Stimulated activated CD4-positive, alpha-beta T cell treated with anti-CD3 and anti-CD28 coated beads, Interleukin-4, amount 100 ng/mL, for 24 hours (primary cell): ENCODE measurements around the gene CACNA2D2.

Experiments used
- DNase-seq: peaks from one replicate; pipeline ENCODE4 v3.0.0-alpha.2; 2020

CACNA2D2 gene

DNA sequence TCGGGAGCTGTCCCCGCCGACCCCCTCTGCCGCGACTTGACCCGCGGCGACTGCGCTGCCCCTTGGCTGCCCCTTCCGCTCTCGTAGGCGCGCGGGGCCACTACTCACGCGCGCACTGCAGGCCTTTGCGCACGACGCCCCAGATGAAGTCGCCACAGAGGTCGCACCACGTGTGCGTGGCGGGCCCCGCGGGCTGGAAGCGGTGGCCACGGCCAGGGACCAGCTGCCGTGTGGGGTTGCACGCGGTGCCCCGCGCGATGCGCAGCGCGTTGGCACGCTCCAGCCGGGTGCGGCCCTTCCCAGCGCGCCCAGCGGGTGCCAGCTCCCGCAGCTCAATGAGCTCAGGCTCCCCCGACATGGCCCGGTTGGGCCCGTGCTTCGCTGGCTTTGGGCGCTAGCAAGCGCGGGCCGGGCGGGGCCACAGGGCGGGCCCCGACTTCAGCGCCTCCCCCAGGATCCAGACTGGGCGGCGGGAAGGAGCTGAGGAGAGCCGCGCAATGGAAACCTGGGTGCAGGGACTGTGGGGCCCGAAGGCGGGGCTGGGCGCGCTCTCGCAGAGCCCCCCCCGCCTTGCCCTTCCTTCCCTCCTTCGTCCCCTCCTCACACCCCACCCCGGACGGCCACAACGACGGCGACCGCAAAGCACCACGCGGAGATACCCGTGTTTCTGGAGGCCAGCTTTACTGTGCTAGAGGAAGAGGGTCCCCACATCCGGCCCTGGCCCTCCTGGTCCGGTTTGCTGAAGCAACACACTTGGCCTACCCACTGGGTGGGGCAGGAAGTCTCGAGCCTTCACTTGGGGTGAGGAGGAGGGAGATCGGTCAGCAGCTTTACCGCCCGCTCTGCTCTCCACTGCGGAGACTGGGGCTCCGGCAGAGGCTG is 162.7 kb downstream of the CACNA2D2 start, which contains the start of gene RASSF1:
Gene RASSF1, minus strand, starts transcription at position 389 of the 882 bp plus-strand sequence. Its CDS starts 31 bp downstream, at position 358.
- DNase-seq = peak; percentile 71

DNA sequence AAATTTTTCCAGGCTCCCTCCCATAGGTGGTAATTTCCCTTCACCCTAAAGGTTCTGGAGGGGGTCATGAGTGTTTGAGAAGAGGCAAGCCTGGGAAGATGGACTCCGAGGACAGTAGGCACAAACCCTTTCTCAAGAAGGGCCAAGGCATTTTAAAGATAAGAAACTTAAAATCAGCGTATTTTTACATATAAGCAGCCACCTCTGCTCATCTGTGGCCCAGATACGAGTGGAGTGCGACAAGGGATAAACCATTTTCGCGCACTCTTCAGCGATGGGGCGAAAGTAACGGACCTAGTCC is 163.3 kb downstream of the CACNA2D2 start:
- no peak for DNase-seq

DNA sequence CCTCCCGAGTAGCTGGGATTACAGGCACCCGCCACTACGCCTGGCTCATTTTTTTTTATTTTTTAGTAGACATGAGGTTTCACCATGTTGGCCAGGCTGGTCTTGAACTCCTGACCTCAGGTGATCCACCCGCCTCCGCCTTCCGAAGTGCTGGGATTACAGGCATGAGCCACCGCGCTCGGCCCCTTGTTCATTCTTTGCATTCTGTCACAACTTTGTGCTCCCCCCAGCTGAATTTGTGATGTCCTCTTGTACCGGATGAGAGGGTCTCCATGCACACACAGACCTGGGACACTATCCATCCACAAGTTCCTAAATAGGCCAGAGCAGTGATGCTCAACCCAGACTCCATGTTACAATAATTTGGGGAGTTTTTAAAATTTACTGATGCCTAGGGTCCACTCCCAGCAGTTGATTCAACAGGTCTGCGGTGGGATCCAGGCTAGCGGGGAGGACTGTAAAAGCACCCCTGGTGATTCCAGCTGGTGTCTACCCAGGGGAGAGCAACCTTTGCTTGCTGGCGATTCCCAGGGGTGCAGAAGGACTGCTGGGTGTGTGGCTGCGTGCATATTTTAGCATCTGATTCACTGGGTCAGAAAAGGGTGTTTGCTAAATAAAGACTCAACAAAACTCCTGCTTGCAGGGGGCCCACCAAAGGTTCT is 163.8 kb downstream of the CACNA2D2 start:
- no peak for DNase-seq

DNA sequence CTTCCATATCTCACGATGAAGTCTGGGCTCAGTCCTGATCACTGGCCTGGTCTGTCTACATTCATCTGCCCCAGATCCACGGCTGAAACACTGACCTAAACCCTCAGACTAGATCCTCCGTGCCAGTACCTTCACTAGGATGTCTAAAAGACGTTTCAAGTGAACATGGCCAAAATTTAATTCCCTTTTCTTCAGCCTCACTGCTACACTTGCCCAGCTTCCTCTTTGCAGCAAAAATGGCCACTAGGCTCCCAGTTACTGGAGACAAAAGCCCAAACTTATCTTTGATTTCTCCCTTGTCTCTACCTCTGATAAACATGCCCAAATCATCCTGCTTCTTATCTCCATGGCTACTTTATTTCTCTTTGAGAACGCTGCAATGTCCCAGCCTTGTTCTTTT is 164.5 kb downstream of the CACNA2D2 start:
- no peak for DNase-seq

DNA sequence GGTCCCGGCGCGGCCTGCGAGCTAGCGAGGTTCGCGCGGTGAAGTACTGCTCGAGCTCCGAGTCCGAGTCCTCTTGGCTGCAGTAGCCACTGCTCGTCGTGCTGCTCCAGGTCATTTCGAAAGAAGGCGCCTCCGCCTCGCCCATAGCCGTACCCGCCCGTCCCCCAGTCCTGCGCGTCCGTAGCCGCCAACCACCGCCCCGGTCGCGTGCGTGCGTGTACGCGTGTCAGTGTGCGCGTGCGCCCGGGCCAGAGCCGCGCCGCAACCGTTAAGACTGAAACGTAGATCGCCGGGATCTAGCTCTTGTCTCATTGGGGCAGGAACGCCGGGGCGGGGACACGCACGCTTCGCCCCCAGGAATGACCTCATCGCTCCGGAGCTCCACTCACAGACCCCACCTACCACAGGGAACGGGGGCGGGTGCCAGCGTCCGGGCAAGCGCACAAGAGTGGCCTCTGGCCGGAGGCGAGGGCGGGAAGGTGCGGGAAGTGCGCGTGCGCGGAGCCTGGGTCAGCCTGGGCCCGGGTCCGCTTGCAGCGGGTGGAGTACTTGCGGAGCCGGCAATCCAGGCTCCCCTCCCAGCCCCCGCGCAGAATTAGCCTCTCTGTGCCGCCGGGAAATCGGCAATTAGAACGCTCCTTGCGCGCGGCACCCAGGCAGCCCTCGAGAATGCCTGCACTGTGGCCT is 166.1 kb downstream of the CACNA2D2 start:
- DNase-seq = peak; percentile 97

DNA sequence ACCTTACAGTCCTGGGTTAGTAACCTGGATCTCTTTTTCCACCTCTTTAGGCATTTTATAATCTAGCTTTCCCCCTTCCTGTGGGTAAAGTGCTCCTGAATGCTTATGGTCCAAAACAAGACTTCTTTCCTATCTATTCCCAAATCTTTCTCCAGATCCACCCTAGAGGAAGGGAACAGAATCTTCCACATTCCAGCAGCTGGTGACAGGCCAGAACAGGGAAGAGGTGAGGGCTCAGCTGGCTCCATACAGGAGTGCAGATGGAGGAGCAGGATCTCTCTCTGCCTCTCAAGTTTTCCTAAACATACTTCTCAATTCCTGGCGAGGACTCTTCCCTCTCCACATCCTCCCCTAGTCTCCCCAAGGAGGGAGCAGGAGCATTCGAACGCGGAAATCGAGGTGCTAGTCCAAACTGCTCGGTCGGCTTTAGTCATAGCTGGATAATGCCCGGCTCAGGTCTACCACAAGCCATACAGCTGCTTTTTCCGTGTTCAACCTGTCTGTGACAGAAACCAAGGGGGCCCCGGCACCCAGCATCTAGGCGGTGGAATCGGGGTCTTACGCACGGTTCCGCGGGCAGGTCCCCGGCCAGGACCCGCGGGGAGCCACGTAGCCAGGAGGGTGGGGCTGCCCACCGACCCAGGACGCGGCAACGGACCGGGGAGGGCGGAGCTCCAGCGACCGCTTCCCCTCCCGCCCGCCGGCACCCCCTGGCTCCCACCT is 166.8 kb downstream of the CACNA2D2 start:
- peak; percentile 62 for DNase-seq

DNA sequence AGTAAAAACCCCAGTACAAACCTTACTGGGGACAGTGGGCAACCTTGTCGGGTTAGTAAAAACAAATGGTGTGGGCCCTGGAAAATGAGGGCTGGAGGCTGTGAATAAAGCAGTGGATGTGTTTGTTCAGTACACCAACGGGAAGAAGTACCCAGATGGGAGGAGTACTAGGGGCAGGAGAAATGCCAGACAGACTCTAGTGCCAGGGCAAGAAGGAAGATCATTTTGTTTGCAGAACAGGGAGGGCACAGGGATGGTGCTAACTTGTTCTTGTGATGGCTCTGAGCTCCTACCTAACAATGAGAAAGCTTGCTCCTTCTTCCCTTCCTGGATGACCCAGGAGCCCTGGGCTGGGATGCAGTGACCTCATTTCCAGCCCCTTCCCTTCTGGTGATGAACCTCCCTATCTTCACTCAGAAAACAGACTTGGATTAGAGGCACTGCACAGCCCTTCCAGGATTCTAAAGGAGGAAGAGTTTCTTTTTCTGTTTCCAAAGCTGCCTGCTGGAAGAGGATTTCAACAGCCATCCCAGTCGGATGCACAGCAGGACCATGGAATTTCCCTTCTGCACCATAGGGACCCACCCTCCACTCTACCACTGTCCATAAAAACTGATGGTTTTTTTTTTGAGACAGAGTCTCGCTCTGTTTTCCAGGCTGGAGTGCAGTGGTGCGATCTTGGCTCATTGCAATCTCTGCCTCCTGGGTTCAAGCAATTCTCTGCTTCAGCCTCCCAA is 168.9 kb downstream of the CACNA2D2 start:
- no peak for DNase-seq

DNA sequence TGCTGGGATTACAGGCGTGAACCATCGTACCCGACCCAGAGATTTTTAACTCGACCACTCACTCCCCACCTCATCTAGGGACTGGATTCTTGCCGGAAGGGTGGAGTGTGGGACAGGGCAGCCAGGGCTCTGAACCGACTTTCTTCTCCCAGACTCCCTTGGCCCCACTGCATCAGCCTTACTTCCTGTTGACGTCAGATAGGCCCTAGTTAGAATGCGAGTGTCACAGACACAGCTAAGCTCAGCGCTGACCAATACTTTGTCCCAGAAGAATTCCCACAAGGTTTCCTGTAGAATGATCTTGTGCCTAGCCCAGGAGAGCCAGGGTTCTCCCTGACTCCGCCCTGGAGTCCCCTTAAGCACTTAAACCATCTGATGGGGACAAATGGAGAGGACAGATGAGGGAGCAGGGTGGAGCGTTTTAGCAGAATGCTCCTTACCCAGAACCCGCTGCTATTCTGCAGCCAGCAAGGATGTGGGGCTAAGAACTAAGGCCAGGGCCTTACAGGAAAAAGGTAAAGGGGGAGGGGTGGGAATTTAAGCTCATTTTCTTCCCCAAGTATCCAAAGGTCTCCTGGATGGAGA is 169.6 kb downstream of the CACNA2D2 start:
- no peak for DNase-seq

DNA sequence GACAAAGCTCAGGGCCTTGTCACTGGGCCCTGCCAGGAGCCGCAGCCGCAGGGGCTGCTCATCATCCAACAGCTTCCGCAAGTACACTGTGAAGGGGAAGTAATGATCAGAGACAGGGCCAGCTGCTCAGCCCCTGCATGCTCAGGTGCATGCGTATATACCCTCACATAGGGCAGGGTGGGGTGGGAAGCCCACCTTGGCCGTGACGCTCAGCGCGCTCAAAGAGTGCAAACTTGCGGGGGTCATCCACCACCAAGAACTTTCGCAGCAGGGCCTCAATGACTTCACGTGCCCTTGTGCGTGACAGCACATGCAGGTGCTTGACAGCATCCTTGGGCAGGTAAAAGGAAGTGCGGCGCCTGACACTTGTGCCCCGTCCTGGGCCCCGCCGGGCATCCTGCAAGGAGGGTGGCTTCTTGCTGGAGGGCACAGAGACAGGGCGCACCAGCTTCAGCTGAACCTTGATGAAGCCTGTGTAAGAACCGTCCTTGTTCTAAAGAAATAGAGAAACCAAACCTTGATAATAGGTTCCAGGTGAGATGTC is 172.0 kb downstream of the CACNA2D2 start:
- no peak for DNase-seq

DNA sequence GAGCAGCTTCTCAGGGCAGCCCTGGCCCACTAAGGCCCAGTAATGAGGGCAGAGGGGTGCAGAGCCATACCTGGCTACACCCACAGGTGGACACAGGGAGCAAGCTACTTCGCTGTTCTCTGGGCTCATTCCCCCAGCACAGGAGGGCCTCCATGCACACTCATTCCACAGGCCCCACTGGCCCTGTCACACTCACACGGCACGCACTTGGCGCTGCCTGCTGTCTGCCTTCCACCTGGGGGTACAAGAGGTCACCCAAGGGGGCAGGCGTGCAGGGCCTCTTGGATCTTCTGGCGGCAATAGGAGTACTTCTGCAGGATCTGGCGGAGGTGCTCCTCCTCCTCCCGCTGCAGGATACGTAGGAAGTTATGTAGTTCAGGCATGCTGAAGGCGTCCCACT is 173.1 kb downstream of the CACNA2D2 start:
- no peak for DNase-seq

DNA sequence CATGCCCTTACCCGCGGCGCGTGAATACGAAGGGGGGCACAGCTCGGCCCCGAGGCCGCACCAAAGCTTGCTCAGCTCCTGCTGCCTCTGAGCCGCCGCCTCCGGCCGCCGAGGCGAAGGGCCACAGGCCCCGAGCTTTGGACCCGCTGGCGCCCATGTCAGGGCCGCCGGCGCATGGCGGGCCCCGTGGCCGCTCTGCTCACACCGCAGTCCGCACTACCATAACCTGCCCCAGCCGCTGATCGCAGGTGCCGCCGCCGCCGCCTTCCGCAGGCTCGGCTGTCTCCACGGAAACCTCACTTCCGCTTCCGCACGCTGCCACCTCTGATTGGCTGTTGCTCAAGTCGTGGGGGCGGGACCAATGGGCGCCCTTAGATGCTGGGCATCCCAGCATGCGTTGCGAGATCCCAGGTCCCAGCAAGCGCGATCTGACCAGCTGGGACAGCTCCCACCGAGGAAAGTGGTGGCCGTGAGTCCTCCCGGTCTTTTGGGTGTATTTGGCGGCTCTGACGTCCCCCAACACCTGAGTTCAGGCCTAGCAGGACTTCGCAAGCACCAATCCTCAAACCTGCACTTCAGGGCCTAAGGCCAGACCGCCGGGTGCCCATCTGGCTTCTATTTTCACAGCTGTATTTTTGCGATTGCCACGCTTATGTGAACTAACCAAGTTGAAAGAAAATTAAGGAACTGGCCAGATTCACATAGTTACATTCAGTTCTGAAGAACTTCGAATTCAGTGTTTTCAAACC is 175.3 kb downstream of the CACNA2D2 start, which contains the start of gene TUSC2:
Gene TUSC2, minus strand, starts transcription at position 281 of the 749 bp plus-strand sequence. Its CDS starts 124 bp downstream, at position 157.
- peak; percentile 96 for DNase-seq

DNA sequence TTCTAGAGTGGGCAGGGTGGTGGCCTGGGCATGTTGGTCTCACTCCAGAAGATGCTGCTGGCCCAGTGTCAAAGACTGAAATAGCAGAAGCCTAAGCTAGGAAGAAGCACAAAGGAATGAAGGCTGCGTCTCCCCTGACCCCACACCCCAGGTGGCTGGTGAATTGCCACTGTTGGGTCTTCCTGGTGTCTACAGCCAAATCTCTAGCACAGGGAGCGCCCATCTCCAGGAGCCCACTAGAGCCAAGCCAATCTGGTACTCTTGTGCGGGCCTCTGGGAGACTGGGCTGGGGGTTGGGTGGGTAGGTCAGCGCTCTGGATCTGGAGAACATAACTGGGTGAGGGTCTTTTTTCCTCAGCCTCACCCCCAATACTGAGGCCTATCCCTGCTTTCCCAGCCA is 176.3 kb downstream of the CACNA2D2 start:
- no peak for DNase-seq

DNA sequence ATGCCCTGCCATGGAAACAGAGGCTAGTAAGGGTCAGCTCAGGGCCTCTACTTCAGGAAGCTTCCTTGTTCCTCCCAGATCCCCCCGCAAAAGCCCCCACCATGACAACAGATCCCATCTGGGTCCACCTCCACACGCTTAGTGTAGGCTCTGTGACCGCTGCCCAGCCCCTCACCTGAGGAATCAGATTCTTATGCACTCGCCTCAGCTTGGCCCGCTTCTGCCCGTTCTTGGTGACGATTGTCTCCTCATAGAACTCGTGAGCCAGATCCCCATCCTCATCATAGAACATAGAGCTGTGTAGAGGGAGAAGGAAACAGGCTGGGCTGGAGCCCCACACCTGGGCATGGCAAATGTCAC is 177.3 kb downstream of the CACNA2D2 start:
- DNase-seq = no peak

DNA sequence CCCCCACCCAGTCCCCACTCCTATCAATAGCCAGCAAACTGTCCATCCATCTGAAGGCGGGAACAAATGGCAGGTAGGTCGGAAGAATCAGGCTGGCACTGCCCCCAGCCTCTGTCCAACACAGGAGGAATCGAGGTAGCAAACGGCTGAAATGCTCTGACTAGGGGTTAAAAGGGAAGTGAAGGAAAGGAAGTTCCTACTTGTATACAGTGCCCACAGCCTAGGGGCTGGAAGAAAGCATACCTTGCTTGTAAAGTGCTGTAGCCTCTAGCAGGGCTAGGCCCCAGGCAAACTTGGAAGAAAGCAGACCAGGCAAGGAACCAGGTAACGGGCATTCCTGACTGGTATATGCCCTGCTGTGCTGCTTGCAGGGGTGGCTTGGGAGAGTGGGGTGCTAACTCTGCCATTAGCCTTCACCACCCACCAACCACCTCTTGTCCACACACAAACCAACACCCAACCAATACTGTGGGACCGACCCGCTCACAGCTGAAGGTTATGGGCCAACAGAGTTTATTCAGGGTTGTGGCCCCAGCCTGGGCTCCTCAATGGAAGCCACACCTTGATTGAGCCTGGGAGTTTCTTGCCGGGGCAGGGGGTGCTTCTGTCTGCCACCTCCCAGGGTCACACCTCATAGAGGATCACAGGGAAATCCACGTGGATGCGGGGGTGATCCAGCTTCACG is 177.8 kb downstream of the CACNA2D2 start:
- no peak for DNase-seq

DNA sequence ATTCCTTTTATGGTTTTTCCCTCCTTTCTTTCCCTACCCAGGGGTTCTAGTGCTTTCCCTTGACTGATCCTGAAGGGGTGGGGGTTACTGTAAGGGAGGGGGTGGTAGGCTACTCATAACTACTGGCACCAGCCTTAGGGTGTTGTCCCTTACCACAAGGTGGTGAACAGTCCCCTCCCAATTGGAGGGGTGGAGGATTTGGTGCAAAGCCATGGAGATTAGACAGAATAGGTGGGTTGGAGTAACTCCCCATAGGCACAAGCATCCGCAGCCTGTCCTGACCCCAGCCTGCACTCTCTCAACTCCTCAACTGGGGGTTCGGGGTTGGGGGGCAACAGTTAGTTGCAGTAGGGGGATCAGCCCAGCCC is 178.3 kb downstream of the CACNA2D2 start:
- no peak for DNase-seq

DNA sequence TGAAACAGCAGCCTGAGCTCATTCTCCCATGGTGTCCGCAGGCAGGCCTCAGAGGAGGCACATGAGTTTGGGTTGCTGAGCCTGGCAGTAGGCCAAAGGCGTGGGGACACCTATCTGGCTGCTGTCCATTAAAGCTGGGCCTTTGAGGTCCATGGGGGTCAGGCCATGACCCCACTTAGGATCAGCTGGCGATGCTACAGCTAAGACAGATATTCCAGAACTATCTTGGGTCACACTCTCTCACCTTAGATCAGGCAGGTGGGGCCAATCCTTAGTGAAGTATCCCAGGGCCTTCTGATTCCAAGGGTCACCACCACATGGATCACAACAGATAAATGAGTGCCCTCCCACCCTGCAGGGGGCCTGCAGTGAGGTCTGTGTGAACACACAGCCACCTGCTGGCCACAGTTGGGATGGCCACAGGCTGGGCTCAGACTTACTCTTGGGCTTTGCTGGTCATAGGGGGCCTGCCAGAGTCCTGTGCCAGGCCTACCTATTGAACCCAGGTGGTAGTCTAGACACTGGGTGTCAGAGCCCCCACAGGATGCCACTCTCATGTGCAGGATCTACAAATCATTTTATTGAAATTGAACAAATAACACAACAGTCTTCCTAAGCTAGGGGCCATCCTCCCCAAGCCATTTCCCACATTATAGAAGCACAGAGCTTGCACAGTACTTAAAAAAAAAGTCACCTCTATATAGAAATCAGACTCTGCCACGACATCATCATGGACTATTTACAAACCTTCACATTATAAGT is 178.9 kb downstream of the CACNA2D2 start:
- peak; percentile 70 for DNase-seq

DNA sequence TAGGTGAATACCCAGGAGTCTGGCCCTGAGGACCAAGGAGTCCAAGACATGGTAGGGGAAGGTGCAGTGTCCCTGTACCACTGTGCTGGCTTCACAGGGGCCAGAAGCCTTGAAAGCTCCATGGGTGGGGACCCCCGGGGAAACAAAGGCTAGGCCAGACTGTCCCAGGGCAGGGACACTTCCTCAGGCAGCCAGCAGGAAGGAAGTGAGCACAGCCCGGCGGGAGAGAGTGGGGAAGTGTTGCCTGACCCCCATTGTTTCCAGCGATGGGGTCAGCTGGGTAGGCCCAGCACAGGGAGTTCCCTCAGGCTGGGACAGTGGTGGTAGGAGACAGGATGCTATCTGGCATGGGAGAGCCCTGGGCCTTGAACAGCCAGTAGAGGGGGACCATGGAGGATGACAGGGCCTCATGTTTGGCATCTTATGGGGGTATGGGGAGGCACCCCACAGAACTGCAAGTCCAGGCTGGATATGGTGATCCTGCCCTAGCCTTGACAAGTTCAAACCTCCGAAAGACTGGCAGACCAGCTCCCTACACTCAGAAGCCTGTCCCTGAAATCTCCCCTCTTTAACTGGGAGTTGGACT is 179.7 kb downstream of the CACNA2D2 start:
- DNase-seq = no peak

DNA sequence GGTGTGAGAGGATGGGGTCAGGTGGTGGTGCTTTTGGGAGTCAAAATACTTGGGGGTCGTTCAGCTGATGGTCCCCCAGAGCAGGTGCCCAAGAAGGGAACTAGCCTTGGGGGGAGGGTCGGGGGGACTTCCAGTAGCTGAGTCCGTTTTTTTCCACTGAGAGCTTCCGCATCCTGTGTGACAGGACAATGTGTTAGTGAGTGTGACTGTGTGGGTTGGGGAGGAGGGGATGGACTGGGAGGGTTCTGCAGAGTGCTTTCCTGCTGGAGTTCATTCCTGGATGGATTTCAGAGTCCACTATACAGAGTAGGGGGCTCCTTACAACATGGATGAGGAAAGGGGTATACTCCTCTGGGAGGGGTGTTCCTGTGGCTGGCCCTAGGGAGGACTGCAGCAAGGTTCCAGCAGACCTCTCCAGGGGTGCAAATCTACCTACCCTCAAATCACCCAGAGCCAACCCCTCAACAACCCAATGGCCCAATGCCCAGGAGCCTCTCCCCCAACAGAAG is 180.3 kb downstream of the CACNA2D2 start:
- DNase-seq = no peak
